ENCODE measurements around the gene PTPRD.

DNA sequence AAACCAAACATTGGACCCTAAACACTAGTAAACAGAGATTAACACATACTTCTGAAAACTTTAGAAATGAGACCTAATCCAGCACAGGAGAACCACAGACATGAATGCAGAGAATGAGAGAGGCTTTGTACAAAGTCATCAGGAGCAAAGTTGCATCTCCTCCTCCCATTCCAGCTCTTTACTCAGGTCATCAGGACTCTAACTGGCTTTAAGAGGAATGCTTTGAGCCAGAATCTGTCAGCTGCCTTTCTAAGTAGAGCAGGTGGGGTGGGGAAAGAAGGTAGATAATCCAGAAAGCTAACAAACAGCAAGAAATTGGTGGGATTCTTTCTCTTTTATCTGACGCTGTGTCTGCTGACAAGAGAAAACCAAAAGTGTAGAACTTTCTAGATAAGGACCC lies 2230.5 kb downstream of the PTPRD start:
- no peak for TF ChIP-seq EZH2 (IDR thresholded peaks at IDR 0.05; ENCODE audit: low read length, missing control alignments)
- TF ChIP-seq, protein P1, sequence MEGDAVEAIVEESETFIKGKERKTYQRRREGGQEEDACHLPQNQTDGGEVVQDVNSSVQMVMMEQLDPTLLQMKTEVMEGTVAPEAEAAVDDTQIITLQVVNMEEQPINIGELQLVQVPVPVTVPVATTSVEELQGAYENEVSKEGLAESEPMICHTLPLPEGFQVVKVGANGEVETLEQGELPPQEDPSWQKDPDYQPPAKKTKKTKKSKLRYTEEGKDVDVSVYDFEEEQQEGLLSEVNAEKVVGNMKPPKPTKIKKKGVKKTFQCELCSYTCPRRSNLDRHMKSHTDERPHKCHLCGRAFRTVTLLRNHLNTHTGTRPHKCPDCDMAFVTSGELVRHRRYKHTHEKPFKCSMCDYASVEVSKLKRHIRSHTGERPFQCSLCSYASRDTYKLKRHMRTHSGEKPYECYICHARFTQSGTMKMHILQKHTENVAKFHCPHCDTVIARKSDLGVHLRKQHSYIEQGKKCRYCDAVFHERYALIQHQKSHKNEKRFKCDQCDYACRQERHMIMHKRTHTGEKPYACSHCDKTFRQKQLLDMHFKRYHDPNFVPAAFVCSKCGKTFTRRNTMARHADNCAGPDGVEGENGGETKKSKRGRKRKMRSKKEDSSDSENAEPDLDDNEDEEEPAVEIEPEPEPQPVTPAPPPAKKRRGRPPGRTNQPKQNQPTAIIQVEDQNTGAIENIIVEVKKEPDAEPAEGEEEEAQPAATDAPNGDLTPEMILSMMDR (conservative IDR thresholded peaks at IDR 0.05 in 1 of 2, IDR thresholded peaks at IDR 0.05 in 1 of 2; ENCODE audit: low read depth in 1 of 2, low read length in 2 of 2): no peak

All from fibroblast of lung (primary cell).